GM12878 (cell line): ENCODE measurements around the gene IGF1R.

Source experiments
- CHD1 ChIP-seq: IDR thresholded peaks from 2 replicates; pipeline ENCODE4 v1.6.1; 2012; ENCODE audit warnings: low read depth, low read length, improper control_type of control experiment
- EZH2 ChIP-seq: IDR thresholded peaks from 2 replicates; pipeline ENCODE4 v1.6.1; 2012; ENCODE audit warnings: low read depth, mild to moderate bottlenecking, control low read depth, inconsistent platforms, low read length, borderline replicate concordance; ENCODE audit not compliant: control insufficient read depth
- POLR2A ChIP-seq: IDR thresholded peaks from 2 replicates; pipeline ENCODE4 v1.6.1; 2011; ENCODE audit warnings: low read depth, mild to moderate bottlenecking, low read length
- TCF12 ChIP-seq: IDR thresholded peaks from 2 replicates; pipeline ENCODE4 v1.6.1; 2011; ENCODE audit warnings: low read depth, mild to moderate bottlenecking, low read length
- TF ChIP-seq, protein P1 (sequence below): IDR thresholded peaks from 2 replicates; pipeline ENCODE4 v1.6.1; 2011; ENCODE audit warnings: mild to moderate bottlenecking, low read depth, low read length, moderate library complexity; ENCODE audit not compliant: insufficient replicate concordance
- TF ChIP-seq, protein P2 (sequence below), 3 experiments: IDR thresholded peaks in 2 of 3; conservative IDR thresholded peaks in 1 of 3; 2 replicates each; pipeline ENCODE4 v1.5.1; 2011; ENCODE audit warnings: low read depth in 3 of 3, low read length in 3 of 3, mild to moderate bottlenecking in 3 of 3, control low read depth in 2 of 3, moderate library complexity in 2 of 3, inconsistent platforms in 1 of 3, mixed read lengths in 1 of 3; ENCODE audit not compliant: control insufficient read depth in 2 of 3, insufficient read depth in 1 of 3; ENCODE audit errors: extremely low read depth in 1 of 3
- TF ChIP-seq, protein P3 (sequence below): IDR thresholded peaks from 2 replicates; pipeline ENCODE4 v1.6.1; 2012; ENCODE audit warnings: low read length, inconsistent platforms
- TF ChIP-seq, protein P4 (sequence below): IDR thresholded peaks from 2 replicates; pipeline ENCODE4 v1.6.1; 2012; ENCODE audit warnings: low read depth, low read length, improper control_type of control experiment

DNA sequence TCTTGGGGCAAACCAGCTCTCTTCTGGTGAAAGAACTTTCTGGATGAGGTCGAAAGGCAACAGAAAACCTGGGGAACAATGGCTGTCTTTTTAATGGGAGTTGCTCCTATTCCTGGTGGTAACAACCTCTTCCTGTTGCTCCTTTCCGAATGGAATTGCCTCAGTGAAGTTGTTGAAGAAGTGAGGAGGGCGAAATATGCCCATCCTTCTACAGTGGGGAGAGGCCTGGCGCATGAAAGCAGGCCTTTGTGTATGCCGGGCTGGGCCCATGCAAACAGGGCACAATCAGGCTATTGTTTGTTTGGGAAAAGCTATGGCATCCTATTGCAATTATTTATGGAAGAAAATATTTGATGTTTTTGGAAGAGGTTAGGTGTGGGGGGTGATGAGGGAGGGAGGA lies 166.9 kb downstream of the IGF1R start:
- TF ChIP-seq, protein P1, sequence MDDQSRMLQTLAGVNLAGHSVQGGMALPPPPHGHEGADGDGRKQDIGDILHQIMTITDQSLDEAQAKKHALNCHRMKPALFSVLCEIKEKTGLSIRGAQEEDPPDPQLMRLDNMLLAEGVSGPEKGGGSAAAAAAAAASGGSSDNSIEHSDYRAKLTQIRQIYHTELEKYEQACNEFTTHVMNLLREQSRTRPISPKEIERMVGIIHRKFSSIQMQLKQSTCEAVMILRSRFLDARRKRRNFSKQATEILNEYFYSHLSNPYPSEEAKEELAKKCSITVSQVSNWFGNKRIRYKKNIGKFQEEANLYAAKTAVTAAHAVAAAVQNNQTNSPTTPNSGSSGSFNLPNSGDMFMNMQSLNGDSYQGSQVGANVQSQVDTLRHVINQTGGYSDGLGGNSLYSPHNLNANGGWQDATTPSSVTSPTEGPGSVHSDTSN: no peak
- TF ChIP-seq EZH2: no peak
- TF ChIP-seq, protein P2, sequence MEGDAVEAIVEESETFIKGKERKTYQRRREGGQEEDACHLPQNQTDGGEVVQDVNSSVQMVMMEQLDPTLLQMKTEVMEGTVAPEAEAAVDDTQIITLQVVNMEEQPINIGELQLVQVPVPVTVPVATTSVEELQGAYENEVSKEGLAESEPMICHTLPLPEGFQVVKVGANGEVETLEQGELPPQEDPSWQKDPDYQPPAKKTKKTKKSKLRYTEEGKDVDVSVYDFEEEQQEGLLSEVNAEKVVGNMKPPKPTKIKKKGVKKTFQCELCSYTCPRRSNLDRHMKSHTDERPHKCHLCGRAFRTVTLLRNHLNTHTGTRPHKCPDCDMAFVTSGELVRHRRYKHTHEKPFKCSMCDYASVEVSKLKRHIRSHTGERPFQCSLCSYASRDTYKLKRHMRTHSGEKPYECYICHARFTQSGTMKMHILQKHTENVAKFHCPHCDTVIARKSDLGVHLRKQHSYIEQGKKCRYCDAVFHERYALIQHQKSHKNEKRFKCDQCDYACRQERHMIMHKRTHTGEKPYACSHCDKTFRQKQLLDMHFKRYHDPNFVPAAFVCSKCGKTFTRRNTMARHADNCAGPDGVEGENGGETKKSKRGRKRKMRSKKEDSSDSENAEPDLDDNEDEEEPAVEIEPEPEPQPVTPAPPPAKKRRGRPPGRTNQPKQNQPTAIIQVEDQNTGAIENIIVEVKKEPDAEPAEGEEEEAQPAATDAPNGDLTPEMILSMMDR (IDR thresholded peaks at IDR 0.05 in 2 of 3, conservative IDR thresholded peaks at IDR 0.05 in 1 of 3; ENCODE audit: control insufficient read depth in 2 of 3, extremely low read depth in 1 of 3, insufficient read depth in 1 of 3, low read depth in 3 of 3, low read length in 3 of 3): no peak
- no peak for TF ChIP-seq POLR2A
- TF ChIP-seq, protein P3, sequence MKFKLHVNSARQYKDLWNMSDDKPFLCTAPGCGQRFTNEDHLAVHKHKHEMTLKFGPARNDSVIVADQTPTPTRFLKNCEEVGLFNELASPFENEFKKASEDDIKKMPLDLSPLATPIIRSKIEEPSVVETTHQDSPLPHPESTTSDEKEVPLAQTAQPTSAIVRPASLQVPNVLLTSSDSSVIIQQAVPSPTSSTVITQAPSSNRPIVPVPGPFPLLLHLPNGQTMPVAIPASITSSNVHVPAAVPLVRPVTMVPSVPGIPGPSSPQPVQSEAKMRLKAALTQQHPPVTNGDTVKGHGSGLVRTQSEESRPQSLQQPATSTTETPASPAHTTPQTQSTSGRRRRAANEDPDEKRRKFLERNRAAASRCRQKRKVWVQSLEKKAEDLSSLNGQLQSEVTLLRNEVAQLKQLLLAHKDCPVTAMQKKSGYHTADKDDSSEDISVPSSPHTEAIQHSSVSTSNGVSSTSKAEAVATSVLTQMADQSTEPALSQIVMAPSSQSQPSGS: no peak
- TF ChIP-seq TCF12: no peak
- TF ChIP-seq CHD1: no peak
- TF ChIP-seq, protein P4, sequence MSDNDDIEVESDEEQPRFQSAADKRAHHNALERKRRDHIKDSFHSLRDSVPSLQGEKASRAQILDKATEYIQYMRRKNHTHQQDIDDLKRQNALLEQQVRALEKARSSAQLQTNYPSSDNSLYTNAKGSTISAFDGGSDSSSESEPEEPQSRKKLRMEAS: no peak
